ENCODE measurements around the gene CMTM6.

CMTM6 gene

GRCh38 chr3:32438596-32439344 is 63.9 kb downstream of the CMTM6 start:
- no peaks in the 10 kb centered on the region for H3K9me3 Mint-ChIP-seq
- TF ChIP-seq CTCF (IDR thresholded peaks at IDR 0.05; ENCODE audit: unreplicated experiment in 3 of 3), result no peak
- H3K27me3 Mint-ChIP-seq (ENCODE audit: low read depth), result peaks cover 4% of the 10 kb centered on the region
- peak overlapping the region in 1 of 3 experiments; percentile 16 for H3K27ac Mint-ChIP-seq
- H3K36me3 Mint-ChIP-seq (ENCODE audit: low read depth), result peaks cover 17% of the 10 kb centered on the region
- no peak overlapping the region for H3K4me3 Mint-ChIP-seq
- H3K4me1 Mint-ChIP-seq, result no peaks in the 10 kb centered on the region

- Mint-ChIP-seq H3K4me1 (no peaks in the 10 kb centered on the region), H3K4me3 (no peak overlapping the region), H3K27ac (no peak overlapping the region)
Measured at GRCh38 chr3:32437896-32438295, 64.8 kb downstream of the CMTM6 start.

GRCh38 chr3:32436816-32437189 is 65.8 kb downstream of the CMTM6 start:
- Mint-ChIP-seq H3K36me3 (ENCODE audit: low read depth) (peaks cover 1% of the 10 kb centered on the region), H3K4me3 (no peak overlapping the region), H3K27ac (no peak overlapping the region), H3K27me3 (ENCODE audit: low read depth) (peaks cover 4% of the 10 kb centered on the region), H3K4me1 (no peaks in the 10 kb centered on the region), H3K9me3 (no peaks in the 10 kb centered on the region)
- no peak for TF ChIP-seq CTCF (IDR thresholded peaks at IDR 0.05; ENCODE audit: unreplicated experiment in 3 of 3)

More at GRCh38 chr3:32437896-32438295, 64.8 kb downstream of the CMTM6 start:
- Mint-ChIP-seq H3K27me3 (ENCODE audit: low read depth) (peaks cover 4% of the 10 kb centered on the region), H3K9me3 (no peaks in the 10 kb centered on the region), H3K36me3 (ENCODE audit: low read depth) (peaks cover 10% of the 10 kb centered on the region)
- TF ChIP-seq CTCF (IDR thresholded peaks at IDR 0.05; ENCODE audit: unreplicated experiment in 3 of 3), result no peak

GRCh38 chr3:32435911-32436815 is 66.5 kb downstream of the CMTM6 start:
- peaks cover 4% of the 10 kb centered on the region for H3K27me3 Mint-ChIP-seq (ENCODE audit: low read depth)
- H3K4me1 Mint-ChIP-seq, result no peaks in the 10 kb centered on the region
- H3K4me3 Mint-ChIP-seq, result no peak overlapping the region
- no peak for TF ChIP-seq CTCF (IDR thresholded peaks at IDR 0.05; ENCODE audit: unreplicated experiment in 3 of 3)
- no peak overlapping the region for H3K27ac Mint-ChIP-seq
- H3K36me3 Mint-ChIP-seq (ENCODE audit: low read depth), result no peaks in the 10 kb centered on the region
- H3K9me3 Mint-ChIP-seq, result no peaks in the 10 kb centered on the region

GRCh38 chr3:32434206-32434605 is 68.4 kb downstream of the CMTM6 start:
- Mint-ChIP-seq H3K27me3 (ENCODE audit: low read depth) (peaks cover 4% of the 10 kb centered on the region), H3K4me1 (no peaks in the 10 kb centered on the region), H3K27ac (no peak overlapping the region), H3K9me3 (no peaks in the 10 kb centered on the region), H3K4me3 (no peak overlapping the region), H3K36me3 (ENCODE audit: low read depth) (no peaks in the 10 kb centered on the region)
- TF ChIP-seq CTCF (IDR thresholded peaks at IDR 0.05; ENCODE audit: unreplicated experiment in 3 of 3), result no peak

Data from nephron (organoid).